Measurements from ENCODE around the gene SOAT2. TPM values are rescaled to one million over a fixed set of nuclear protein-coding genes. Genes with fewer than 3 reads are reported as not detected.

Gene SOAT2
- total and polyA plus RNA-seq, 2 of the 4 experiments (the other 2 are of a cell fraction), result 0.18 to 0.39 TPM

- Histone ChIP-seq H3K14ac (replicated peaks; ENCODE audit: low read depth, low read length) (no peak overlapping the region), H3K79me1 (ENCODE audit: low read depth in 1 of 2, low read length in 2 of 2) (peaks cover 0 to 24% of the 10 kb centered on the region in 2 experiments; a peak in 2 of 4 replicates), H2AK5ac (ENCODE audit: low read depth, low read length) (no peak overlapping the region), H2AFZ (replicated peaks; ENCODE audit: low read length, poor library complexity) (no peak overlapping the region), H3K9me1 (ENCODE audit: insufficient read depth, low read length) (peaks cover 22% of the 10 kb centered on the region), H2BK20ac (ENCODE audit: low read depth, low read length) (no peak overlapping the region), H4K20me1 (ENCODE audit: insufficient read depth, low read length) (no peaks in the 10 kb centered on the region), H3K36me3 (ENCODE audit: control insufficient read depth, insufficient read depth, low read length) (peaks cover 22% of the 10 kb centered on the region), H3K4me2 (ENCODE audit: low read depth, low read length) (no peak overlapping the region), H3K9ac (ENCODE audit: low read depth, low read length) (no peak overlapping the region), H4K8ac (ENCODE audit: low read depth in 2 of 2, low read length in 2 of 2) (no peak overlapping the region), H3K4me1 (ENCODE audit: control insufficient read depth, insufficient read depth, low read length) (peaks cover 19% of the 10 kb centered on the region), H4K5ac (ENCODE audit: low read depth, low read length) (no peak overlapping the region), H2BK120ac (ENCODE audit: low read depth, low read length) (no peak overlapping the region), H3K9me3 (ENCODE audit: control insufficient read depth, insufficient read depth, low read length) (no peaks in the 10 kb centered on the region), H3K4me3 (ENCODE audit: insufficient read depth, low read depth, low read length) (no peak overlapping the region), H3K18ac (ENCODE audit: low read depth, low read length) (no peak overlapping the region), H2BK5ac (ENCODE audit: low read depth, low read length, poor library complexity, severe bottlenecking) (no peak overlapping the region), H3K23ac (ENCODE audit: low read depth, low read length) (no peak overlapping the region), H3K27me3 (ENCODE audit: control insufficient read depth, insufficient read depth, low read length) (no peaks in the 10 kb centered on the region), H4K91ac (ENCODE audit: insufficient read depth, low read depth, low read length) (no peak overlapping the region), H3K4ac (ENCODE audit: low read depth, low read length) (no peak overlapping the region), H3K27ac (ENCODE audit: insufficient read depth, low read length) (no peak overlapping the region), H2BK15ac (ENCODE audit: low read depth, low read length) (no peak overlapping the region), H2AK9ac (replicated peaks; ENCODE audit: low read depth, low read length, poor library complexity) (no peak overlapping the region), H3K56ac (ENCODE audit: extremely low read depth, insufficient read depth, low read length) (no peak overlapping the region)
- intact Hi-C loops (cut with micrococcal nuclease), result no loop called here
- no TSS peak for BruUV-seq (replicated peaks)
- ATAC-seq (ENCODE audit: low read depth), result no peak
- no CpG with 5 or more reads among the region's 8 CpGs for WGBS, 2 experiments (ENCODE audit: extremely low coverage in 2 of 2, insufficient read length in 1 of 2)
- ChIA-PET POLR2A (ENCODE audit: unreplicated experiment) (no interaction called here), CTCF (no interaction called here)
- no peak for DNase-seq
- dilution Hi-C loops (cut with HindIII; ENCODE audit: low sequenced_read_pairs, unreplicated experiment), result no loop called here
- in situ Hi-C loops (cut with MboI; ENCODE audit: low sequenced_read_pairs), result no loop called here
- TF ChIP-seq CHD1 (IDR thresholded peaks at IDR 0.05; ENCODE audit: low read depth, low read length) (no peak), MAFK (IDR thresholded peaks at IDR 0.05; ENCODE audit: low read depth, low read length) (no peak), RCOR1 (IDR thresholded peaks at IDR 0.05; ENCODE audit: insufficient replicate concordance, low read length) (no peak), ELK1 (IDR thresholded peaks at IDR 0.05; ENCODE audit: borderline replicate concordance, low read depth, low read length) (no peak), FOS (IDR thresholded peaks at IDR 0.05; ENCODE audit: low read depth, low read length) (no peak), NFE2L2 (IDR thresholded peaks at IDR 0.05; ENCODE audit: low read depth, low read length) (no peak), POLR2A (IDR thresholded peaks at IDR 0.05; ENCODE audit: low read depth, low read length) (no peak), RFX5 (IDR thresholded peaks at IDR 0.05; ENCODE audit: low read depth, low read length) (no peak), MXI1 (IDR thresholded peaks at IDR 0.05; ENCODE audit: borderline replicate concordance, low read depth, low read length) (no peak), CEBPB (IDR thresholded peaks at IDR 0.05; ENCODE audit: low read depth, low read length) (no peak), RAD21 (IDR thresholded peaks at IDR 0.05; ENCODE audit: low read length) (no peak)
- TF ChIP-seq, protein P1, sequence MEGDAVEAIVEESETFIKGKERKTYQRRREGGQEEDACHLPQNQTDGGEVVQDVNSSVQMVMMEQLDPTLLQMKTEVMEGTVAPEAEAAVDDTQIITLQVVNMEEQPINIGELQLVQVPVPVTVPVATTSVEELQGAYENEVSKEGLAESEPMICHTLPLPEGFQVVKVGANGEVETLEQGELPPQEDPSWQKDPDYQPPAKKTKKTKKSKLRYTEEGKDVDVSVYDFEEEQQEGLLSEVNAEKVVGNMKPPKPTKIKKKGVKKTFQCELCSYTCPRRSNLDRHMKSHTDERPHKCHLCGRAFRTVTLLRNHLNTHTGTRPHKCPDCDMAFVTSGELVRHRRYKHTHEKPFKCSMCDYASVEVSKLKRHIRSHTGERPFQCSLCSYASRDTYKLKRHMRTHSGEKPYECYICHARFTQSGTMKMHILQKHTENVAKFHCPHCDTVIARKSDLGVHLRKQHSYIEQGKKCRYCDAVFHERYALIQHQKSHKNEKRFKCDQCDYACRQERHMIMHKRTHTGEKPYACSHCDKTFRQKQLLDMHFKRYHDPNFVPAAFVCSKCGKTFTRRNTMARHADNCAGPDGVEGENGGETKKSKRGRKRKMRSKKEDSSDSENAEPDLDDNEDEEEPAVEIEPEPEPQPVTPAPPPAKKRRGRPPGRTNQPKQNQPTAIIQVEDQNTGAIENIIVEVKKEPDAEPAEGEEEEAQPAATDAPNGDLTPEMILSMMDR (conservative IDR thresholded peaks at IDR 0.05; ENCODE audit: low read depth, low read length), result no peak
Observed at GRCh38 chr12:53170215-53170614, 66.9 kb downstream of the SOAT2 start.
